ENCODE results near the gene DNAJC15.

DNA sequence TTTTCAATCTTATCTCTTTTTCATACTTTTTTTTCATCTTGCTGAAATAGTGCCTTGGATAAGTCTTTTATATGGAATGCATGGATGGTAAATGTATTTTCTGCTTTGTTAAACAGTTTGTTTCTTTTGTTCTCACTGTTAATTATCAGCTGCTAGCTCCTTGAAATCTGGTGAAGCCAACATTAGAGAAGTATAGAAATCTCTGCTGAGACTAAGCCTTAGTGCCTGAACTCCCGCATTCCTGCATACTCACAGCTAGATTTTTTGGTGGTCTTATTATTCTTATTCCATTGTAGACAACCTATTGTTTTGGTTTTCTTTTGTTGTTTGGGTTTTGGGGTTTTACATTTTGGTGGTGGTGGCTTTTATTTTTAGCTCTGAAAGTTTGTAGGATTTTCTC, 48.4 kb downstream of the DNAJC15 start:
- TF ChIP-seq, protein P1, sequence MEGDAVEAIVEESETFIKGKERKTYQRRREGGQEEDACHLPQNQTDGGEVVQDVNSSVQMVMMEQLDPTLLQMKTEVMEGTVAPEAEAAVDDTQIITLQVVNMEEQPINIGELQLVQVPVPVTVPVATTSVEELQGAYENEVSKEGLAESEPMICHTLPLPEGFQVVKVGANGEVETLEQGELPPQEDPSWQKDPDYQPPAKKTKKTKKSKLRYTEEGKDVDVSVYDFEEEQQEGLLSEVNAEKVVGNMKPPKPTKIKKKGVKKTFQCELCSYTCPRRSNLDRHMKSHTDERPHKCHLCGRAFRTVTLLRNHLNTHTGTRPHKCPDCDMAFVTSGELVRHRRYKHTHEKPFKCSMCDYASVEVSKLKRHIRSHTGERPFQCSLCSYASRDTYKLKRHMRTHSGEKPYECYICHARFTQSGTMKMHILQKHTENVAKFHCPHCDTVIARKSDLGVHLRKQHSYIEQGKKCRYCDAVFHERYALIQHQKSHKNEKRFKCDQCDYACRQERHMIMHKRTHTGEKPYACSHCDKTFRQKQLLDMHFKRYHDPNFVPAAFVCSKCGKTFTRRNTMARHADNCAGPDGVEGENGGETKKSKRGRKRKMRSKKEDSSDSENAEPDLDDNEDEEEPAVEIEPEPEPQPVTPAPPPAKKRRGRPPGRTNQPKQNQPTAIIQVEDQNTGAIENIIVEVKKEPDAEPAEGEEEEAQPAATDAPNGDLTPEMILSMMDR (IDR thresholded peaks at IDR 0.05) = no peak
- no peak for TF ChIP-seq POLR2A (IDR thresholded peaks at IDR 0.05)

All from lower leg skin (tissue), 3 donors.